ENCODE data around the gene LGALS14. TPM values are rescaled to one million over a fixed set of nuclear protein-coding genes. Genes with fewer than 3 reads are reported as not detected.
"Not testable (repeated sequence)": the region's sequence is repeated elsewhere in the genome, so short reads cannot be mapped to it uniquely, and the experiment has no call there.

LGALS14 gene, protein sequence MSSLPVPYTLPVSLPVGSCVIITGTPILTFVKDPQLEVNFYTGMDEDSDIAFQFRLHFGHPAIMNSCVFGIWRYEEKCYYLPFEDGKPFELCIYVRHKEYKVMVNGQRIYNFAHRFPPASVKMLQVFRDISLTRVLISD
- total RNA-seq (2014; rRNA removed; shearing (Covaris generic)): not detected in 2 replicates

DNA sequence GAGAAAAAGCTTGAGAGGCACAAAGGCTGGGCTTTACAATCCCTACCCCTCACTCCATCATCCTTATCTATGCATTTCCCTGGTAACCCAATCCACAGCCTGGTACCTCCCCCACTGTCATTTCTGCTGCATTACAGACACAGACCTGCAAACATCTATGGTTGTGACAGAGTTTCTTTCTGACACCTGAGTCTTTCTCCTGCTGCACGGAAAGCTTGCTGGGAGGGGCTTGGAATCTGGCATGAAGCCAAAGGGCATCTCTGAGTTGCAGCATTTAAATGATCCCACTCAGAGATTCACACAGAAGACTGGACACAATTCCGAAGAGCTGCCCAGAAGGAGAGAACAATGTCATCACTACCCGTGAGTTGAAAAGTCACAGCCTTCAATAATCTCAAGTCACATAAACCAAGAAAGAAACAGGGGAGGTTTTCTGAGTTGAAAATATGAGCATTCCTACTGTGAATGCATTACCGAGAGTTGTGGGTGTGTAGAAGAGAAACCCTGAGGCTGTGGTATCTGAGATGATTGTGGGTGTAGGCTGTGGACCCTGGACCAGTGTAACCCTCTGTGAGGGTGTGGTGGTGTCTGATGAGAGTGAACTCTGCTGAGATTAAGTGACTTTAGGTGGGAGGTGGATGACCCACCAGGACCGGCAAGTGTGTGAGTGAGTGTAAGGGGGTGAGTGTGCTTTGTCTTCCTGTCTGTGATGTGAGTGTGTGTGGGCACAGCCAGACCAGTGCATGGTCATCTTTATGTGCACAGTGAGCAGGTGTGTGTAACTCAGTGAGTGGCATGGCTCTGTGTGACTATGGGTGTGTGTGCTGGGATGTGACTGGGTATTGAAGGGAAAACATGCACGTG lies at the start of gene LGALS14:
Gene LGALS14, plus strand, starts transcription at position 301 of the 864 bp plus-strand sequence. Its CDS starts 48 bp downstream, at position 349.
- DNase-seq (ENCODE audit: low read depth): no peak

DNA sequence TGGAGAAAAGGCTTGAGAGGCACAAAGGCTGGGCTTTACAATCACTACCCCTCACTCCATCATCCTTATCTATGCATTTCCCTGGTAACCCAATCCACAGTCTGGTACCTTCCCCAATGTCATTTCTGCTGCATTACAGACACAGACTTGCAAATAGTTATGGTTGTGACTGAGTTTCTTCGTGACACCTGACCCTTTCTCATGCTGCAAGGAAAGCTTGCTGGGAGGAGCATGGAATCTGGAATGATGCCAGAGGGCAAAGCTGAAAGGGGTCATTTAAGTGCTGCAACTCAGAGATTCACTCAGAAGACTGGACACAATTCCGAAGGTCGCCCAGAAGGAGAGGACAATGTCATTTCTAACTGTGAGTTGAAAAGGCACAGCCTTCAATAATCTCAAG lies 48.7 kb upstream of the LGALS14 start, which contains the start of gene LGALS16:
Gene LGALS16, plus strand, starts transcription at position 301 of the 400 bp plus-strand sequence. Its CDS starts 49 bp downstream, at position 350.
- DNase-seq (ENCODE audit: low read depth): no peak

DNA sequence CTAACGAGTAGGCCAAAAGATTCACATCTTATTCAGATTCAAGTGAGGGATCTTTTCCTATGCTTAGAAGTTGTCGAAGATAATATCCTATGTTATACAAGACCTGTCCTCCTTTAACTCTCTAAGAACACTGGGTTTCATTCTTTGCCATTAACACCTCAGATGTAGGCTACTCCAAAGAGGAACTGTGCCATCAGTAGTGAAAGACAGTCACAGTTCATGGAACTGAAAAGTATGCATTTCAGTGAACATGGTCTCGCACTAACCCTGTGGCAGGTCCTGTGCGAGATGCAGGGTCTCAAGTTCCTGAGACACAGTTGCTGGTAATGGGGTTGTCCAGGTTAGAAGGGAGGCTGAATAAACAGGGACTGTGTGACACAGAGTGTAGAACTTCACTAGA lies 44.5 kb upstream of the LGALS14 start:
- DNase-seq (ENCODE audit: low read depth): no peak

DNA sequence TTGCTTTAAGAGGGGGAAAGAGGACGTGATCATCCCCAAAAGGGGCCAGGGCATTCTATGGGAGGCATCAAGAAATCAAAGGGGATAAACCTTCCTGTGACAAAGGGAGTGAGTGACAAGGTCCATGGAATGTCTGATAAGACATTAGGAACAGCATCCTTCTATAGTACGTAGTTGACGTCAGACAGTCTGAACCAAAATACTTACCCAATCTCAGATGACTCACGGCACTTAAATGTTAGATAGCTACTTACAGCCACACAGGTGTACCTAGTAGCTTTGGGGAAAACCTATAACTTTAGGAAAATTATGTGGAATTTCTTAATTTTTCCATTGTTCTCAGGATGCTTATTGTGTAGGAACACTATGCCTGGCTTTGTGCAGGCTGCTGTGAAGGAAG lies 43.6 kb upstream of the LGALS14 start:
- DNase-seq (ENCODE audit: low read depth): no peak

DNA sequence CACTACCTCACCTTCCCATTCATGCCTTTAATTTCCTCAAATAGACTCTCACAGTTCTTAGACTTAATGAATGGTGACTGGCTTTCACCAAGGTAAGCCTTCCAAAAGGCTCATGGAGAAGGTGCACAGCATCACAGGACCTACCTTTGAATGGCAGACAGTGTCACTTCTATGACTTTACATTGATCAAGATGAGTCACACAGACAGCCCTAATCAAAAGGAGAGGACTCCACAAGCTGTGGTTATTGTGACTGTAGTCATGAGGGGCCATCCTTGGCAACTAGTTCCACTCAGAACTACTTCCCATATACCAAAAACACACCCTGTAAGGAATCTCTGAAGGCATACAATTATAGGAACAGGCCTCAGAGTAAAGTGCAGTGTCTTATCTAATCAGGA lies 42.7 kb upstream of the LGALS14 start:
- no peak for DNase-seq (ENCODE audit: low read depth)

DNA sequence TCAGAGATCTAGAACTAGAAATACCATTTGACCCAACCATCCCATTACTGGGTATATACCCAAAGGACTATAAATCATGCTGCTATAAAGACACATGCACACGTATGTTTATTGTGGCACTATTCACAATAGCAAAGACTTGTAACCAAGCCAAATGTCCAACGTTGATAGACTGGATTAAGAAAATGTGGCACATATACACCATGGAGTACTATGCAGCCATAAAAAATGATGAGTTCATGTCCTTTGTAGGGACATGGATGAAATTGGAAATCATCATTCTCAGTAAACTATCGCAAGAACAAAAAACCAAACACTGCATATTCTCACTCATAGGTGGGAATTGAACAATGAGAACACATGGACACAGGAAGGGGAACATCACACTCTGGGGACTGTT lies 34.4 kb upstream of the LGALS14 start:
- not testable (repeated sequence) for DNase-seq (ENCODE audit: low read depth)

DNA sequence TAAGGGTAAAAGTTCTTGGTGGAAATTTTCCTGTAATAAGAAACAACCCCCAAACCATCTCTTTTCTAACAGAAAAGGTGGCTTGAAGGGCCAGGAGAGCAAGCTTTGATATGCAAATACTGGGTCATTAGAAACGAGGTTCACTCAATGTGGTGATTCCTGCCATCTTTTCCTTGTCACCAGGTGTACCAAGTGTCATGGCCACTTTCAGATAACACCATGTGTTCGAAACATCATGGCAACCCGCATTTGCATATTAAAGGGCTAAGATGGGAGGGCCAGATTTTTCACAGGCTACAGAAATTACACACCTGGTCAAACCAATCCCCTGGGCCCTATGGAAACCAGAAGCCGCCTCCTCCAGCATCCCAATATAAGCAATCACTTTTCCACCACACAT lies 33.3 kb upstream of the LGALS14 start:
- no peak for DNase-seq (ENCODE audit: low read depth)

DNA sequence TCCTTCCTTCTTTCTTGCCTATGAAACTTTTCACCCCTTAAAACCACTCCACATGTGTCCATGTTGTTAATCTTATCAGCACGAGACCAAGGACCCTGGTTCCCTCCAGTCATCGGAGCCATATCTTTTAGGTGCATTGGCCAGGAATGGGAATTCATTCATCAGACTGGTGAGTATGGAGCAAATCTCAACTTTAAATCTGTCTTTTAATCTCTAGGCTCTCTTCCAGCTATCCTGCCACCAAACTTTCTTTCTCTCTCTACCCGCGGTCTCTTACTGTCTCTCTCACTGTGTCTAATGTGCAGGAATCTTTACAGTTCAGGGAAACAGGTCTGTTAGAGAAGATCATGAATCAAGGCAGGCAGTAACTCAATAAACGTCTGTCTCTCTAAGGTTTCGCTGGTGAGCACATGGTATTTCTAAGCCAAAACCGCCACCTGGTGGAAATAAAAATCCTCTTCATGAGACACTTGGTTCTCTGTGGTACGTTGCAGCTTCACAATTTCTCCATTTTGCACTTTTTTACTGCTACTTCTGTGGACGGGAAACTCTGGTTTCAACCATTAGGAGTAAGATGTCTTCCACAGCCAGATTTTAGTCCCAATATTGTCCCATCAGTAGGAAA lies 32.4 kb upstream of the LGALS14 start:
- DNase-seq (ENCODE audit: low read depth): peak; percentile 56

DNA sequence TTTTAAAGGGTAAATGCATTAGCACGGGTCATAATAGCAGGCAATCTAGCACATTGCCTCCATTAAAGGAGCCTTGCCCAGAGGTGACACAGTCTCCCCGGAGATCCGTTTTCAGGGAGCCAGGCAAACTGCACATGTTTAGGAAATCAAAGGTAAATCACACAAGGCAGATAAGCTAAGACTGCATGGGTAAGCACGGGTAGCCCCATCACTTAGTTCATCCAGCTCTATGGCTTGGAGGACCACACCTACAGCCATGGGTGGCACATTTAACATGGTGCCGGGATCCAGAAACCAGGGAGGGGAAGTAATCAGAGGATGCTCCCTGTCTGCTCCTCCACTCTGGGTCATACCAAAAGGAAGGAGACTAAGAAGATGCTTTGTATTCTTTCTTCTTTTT lies 31.8 kb upstream of the LGALS14 start:
- DNase-seq (ENCODE audit: low read depth): no peak

DNA sequence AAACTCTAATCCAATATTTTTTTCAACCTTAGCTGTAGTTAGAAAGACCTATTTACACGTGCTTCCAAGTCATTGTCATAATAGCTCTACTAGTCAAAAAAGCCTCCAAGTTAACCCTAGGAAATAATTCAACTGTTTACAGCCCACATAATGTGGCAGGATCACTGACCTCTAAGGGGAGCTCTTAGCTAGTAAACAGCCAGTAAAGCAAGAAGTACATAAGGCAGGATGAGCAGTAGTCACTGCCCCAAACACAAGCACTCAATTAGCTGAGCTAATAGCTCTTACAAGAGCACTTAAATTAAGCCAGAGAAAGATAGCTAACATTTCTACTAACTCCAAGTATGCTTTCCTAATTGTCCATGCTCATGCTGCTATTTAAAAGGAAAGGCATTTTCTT lies 30.4 kb upstream of the LGALS14 start:
- DNase-seq (ENCODE audit: low read depth): not testable (repeated sequence)

DNA sequence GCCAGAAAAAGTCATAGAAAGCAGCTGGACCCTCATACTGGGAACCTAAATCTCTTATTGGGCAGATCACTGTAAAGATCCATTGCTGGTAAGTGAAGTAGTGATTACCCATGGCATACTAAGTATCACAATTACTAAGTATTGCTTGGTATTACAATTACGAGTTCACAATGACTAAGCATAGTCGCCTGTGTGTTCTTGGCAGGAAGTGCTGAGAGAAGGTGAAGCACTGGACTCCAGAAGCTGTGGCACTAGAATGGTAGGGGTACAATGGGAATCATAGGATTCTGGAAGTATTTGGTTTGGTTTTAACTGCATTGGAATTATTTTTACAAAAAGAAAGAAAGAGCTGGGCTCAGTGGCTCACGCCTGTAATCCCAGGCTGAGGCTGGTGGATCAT lies 28.3 kb upstream of the LGALS14 start:
- no peak for DNase-seq (ENCODE audit: low read depth)

DNA sequence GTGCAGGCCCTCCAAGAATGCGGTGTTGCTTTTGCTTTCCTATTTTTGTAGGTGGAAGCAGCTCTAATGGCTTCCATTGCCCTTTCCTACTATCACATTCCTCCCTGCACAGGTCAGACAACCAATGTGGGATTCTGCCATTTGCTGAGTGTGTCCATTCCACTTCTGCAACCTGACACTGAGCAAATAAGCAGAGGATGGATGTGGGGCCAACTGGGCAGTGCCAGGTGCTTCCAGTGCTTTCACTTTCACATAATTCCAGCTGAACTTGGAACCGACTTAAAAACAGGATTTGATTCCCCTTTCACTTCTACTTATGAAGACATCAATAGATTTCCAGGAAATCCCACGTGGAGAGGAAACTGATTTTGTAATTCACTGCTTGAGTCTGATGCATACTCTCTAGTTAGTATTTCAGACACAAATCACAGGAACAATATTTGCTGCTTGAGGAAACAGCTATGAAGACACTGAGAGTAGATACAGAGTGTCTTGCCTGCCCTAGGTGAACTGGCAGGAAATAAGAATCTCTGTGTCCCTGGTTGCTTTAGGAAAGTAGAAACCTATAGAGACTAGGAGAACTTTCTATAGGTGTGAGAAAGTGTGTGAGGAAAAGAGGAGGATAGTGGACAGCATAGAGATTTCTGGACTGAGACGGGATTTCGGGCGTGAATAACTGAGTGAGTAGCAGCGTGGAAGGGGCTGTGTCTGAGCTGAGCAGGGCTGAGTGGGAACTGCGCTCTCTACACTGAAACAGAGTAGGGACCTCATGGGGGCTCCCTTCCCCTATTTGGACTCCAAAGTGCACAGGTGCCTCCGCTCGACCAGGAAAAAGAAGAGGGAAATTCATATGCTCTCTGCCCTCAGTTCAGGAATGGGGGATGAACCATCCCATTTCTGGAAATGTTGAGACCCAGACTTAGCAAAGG lies 26.1 kb upstream of the LGALS14 start:
- peak; percentile 55 for DNase-seq (ENCODE audit: low read depth)

DNA sequence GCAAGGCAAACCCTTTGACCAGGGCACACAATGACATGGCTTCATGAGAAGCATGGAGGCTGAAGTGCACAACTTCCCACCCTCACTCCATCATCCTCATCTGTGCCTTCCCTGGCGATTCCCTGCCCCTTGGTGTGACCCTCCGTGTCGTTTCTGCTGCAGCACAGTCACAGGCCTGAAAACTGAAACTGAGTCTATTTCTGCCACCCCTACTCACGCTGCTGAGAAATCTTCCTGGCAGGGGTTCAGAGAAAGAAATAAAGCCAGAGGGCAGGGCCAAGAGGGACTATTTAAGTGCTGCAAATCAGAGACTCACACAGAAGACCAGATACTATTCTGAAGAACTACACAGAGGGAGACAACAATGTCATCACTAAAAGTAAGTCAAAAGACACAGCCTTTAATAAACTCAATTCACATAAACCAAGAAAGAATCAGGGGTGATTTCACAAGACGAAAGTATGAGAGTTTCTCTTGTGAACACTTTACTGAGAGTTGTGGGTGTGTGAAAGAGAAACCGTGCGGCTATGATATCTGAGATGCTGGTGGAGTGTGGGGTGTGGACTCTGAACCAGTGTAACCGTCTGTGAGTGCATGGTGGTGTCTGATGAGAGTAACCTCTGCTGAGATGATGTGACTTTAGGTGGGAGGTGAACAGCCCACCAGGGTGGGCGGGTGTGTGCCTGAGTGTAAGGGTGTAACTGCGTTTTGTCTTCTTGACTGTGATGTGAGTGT lies 25.1 kb upstream of the LGALS14 start:
- DNase-seq (ENCODE audit: low read depth): peak; percentile 23

DNA sequence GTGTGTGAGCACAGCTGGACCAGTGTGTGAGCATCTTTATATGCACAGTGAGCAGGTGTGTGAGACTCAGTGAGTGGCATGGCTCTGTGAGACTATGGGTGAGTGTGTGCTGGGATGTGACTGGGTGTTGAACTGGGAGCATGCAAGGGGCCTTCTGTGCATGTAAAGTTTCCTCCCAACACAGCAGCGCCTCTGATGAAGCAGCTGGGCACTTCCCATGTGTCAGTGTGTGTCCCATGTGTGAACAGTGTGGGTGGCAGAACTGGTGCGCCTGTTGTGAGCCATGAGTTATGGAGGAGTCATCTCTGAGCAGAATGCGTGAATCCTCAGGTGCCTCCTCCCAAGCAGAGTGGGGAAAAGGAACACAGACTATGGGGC lies 24.5 kb upstream of the LGALS14 start:
- no peak for DNase-seq (ENCODE audit: low read depth)

DNA sequence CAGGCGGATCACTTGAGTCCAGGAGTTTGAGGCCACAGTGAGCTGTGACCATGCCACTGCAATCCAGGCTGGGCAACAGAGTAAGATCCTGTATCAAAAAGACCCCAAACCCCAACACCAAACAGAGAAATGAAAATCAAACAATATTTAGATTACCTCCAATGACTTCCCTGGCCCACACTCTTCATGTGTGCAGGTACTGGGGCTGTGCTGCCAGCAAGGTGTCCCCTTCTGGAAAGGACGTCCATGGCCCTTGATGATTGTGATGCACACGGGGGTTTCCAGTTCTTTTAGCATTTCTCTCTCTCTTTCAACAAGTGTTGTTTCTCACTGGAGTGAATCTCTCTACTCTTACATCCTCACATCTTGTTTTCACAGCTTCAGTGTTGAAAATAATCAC lies 23.7 kb upstream of the LGALS14 start:
- DNase-seq (ENCODE audit: low read depth): no peak

DNA sequence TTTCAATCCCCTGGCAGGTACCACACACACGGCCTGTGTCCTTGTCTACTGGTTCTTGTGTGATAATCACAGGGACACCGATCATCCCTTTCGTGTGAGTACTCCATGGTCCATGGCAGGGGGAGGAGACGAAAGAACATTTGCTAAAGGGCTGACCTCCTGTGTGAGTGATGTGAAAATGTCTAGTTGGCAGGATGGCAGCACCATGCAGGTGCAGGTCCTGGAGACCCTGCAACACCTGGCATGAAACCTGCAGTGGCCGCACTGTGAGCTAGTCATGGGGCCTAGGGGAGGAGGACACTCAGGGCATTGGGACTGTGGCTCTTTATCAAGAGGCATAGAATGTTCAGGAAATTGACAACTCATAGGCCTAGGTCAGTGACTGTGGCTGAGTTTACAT lies 22.9 kb upstream of the LGALS14 start:
- DNase-seq (ENCODE audit: low read depth): no peak

DNA sequence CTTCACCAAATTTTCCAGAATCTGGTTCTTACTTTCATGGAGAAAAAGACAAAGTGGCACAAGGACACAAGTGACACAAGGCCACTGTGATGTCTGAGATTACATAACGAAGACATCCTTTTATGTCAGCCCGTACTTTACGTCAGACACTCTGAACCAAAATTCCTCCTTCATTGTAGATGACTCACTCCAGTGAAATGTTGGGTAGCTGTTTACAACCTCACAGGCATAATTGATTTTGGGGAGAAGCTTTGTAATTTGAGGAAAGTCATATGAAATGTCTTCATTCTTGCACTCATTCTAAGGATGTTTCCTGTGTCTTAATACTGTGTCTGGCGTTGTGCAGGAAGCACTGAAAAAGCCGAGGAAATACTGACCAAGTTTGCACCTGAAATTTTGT lies 20.0 kb upstream of the LGALS14 start:
- DNase-seq (ENCODE audit: low read depth): peak; percentile 28

DNA sequence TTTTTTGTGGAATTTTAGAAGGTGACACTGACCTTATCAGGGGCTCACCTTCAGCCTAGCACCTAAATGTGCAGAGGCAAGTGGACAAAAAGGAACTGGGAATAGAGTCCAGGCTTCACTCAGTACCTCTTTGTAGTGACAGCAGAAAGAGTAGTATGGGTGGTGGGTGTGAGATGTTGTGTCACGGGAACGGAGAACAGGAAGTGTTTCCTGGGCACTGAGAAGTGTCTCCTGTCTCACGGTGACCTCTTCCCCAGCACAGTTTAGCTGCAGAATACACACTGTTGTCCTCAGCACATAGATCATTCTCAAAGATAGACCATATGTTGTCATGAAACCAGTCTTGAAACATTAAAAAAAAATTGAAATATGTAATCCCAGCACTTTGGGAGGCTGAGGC lies 17.5 kb upstream of the LGALS14 start:
- DNase-seq (ENCODE audit: low read depth): no peak

DNA sequence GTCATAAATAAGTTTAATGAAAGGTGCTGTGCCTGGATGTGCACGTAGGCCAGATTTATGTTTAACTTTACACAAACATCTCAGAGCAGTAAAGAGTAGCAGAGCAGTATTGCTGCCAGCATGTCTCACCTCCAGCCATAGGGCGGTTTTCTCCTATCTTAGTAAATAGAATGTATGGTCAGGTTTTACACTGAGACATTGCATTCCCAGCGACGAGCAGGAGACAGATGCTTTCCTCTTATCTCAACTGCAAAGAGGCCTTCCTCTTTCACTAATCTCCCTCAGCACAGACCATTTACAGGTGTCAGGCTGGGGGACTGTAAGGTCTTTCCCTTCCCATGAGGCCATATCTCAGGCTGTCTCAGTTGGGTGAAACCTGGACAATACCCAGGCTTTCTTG lies 15.6 kb upstream of the LGALS14 start:
- not testable (repeated sequence) for DNase-seq (ENCODE audit: low read depth)

DNA sequence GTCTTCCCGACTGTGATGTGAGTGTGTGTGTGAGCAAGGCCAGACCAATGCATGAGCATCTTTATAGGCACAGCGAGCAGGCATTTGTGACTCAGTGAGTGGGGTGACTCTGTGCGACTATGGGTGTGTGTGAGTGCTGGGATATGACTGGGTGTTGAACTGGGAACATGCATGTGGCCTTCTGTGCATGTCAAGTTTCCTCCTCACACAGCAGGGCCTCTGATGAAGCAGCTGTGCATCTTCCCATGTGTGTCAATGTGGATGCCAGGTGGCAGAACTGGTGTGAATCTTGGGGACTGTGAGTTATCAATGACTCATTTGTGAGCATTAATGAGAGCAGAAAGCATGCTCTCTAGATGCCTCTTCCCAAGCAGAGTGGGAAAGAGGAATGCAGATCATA lies 12.1 kb upstream of the LGALS14 start:
- no peak for DNase-seq (ENCODE audit: low read depth)

DNA sequence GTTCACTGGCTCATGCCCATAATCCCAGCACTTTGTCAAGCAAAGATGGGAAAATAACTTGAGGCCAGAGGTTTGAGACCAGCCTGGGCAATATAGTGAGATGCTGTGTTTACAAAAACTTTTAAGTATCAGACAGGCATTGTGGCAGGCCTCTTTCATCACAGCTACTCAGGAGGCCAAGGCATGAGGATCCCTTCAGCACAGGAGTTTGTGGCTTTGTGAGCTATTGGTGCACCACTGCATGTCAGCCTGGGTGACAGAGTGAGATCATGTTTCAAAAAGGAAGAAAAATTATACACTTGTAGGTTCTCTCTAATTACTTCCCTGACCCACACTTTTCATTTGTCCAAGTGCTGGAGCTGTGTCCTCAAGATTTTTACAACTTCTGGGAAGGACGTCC lies 11.5 kb upstream of the LGALS14 start:
- no peak for DNase-seq (ENCODE audit: low read depth)

Data from RPMI7951 (cell line).